GM21526 (cell line): ENCODE results near the gene LIPG.
A peak's percentile ranks its signal among the peaks of the same experiment; 100 is the strongest.
"Not testable (repeated sequence)": the region's sequence is repeated elsewhere in the genome, so short reads cannot be mapped to it uniquely, and the experiment has no call there.

Source experiments
- ATAC-seq: cut with Tn5 transposase; IDR thresholded peaks from one replicate; pipeline ENCODE4 v1.9.1; 2021; ENCODE audit warnings: moderate library complexity; ENCODE audit not compliant: unreplicated experiment, low FRiP score

The LIPG gene

DNA sequence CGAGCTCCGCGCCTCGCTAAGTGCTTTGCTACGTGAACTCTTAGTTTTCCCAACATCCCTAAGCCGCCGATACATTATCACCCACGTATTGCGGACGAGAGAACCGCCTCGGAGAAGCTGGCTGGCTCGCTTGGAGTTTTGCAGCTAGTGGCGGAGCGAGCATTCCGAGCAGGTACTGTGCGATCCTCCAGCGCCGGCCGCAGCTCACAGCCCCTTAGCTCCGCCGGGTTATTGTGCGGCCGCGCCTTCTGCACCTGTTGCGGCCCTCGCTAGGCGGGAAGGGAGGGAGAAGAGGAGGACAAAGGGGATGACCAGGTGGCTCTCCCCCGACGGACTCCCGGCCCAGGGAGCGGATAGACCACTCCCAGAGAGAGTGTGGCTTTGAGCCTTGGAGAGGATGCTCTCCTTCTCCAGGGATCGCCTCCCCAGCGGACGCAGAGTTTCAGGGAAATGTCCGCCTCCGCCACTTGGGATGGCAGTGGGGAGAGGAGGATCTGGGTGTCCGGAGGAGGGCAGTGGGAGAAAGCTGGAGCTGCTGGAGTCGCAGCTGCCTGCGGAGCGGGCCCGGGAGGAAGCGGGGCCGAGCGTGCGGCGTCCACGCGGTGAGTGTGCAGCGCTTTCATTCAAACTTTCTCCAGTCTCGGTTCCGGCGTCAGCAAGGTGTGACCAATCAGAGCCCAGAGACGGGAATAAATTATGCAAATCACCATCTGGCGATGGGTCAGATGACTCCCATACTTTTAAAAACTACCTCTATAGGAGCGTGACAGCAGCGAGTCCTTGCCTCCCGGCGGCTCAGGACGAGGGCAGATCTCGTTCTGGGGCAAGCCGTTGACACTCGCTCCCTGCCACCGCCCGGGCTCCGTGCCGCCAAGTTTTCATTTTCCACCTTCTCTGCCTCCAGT is at the start of gene LIPG:
LIPG (plus strand) TSS at position 769 of the 905 bp plus-strand sequence. CDS start 252 bp downstream, outside the sequence.
- ATAC-seq, result peak; percentile 64

DNA sequence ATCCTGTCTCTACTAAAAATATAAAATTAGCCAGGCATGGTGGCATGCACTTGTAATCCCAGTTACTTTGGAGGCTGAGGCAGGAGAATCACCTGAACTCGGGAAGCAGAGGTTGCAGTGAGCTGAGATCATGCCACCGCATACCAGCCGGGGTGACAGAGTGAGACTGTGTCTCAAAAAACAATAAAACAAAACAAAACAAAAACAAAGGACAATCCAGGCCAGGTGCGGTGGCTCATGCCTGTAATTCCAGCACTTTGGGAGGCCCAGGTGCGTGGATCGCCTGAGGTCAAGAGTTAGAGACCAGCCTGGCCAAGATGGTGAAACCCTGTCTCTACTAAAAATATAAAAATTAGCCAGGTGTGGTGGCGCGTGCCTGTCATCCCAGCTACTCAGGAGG is 49.0 kb upstream of the LIPG start:
- ATAC-seq, result not testable (repeated sequence)

DNA sequence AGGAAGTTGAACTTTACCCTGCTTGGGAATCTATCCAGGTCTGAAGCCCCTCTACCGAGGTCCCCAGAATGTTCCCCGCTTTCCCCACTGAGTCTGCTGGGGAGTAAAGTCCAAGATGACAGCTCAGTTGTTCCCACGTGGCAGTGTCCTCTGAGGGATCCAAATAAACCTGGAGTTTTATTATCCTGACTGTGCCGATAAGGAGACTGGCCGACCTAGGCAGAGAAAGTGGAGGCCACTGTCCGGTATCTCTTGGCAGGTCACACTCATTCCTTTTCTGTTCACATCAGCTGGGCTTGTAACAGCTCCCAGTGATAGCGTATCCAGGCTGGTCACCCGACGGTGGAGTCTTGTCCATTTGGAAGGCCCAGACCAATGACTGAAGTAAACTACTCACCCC is 47.3 kb upstream of the LIPG start:
- no peak for ATAC-seq

DNA sequence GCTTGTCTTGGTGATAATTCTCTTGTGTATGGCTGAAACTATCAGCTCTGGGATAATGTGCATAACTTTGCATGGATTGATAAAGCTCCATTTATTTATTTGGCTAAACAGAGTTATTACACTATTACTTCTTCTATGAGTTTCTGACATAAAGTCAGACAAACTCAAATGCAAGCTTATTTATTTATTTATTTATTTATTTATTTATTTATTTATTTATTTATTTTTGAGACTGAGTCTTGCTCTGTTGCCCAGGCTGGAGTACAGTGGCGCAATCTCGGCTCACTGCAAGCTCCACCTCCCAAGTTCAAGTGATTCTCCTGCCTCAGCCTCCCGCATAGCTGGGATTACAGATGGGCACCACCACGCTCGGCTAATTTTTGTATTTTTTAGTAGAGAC is 46.9 kb upstream of the LIPG start:
- not testable (repeated sequence) for ATAC-seq

DNA sequence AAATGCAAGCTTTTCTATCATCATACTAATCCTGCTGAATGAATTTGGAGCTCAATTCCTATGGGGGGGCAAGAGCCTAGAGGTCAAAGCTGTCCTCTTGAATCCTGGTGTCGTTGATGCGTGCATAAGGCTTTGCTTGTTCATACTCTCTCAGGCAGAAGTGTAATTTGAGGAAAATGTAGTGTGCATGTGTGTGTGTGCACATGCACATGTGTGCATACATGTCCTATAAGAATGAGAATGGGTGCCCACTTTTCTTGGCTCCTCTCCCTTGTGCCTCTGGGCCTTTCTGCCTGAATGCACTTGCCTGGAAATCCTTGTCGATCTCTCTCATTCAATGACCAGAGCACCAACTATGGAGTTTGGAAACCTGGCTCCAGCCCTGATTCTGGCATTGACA is 46.3 kb upstream of the LIPG start:
- no peak for ATAC-seq

DNA sequence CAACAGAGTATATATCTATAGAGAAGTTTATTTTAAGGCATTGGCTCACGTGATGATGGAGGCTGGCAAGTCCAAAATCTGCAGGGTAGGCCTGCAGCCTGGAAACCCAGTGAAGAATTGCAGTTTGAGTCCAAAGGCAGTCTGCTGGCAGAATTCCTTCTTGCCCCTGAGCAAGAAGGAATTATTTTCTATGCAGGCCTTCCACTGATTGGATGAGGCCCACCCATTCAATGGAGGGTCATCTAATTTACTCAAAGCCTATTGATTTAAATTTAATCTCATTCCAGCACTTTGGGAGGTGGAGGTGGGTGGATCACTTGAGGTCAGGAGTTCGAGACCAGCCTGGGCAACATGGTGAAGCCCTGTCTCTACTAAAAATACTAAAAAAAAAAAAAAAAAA is 44.4 kb upstream of the LIPG start:
- ATAC-seq, result no peak

DNA sequence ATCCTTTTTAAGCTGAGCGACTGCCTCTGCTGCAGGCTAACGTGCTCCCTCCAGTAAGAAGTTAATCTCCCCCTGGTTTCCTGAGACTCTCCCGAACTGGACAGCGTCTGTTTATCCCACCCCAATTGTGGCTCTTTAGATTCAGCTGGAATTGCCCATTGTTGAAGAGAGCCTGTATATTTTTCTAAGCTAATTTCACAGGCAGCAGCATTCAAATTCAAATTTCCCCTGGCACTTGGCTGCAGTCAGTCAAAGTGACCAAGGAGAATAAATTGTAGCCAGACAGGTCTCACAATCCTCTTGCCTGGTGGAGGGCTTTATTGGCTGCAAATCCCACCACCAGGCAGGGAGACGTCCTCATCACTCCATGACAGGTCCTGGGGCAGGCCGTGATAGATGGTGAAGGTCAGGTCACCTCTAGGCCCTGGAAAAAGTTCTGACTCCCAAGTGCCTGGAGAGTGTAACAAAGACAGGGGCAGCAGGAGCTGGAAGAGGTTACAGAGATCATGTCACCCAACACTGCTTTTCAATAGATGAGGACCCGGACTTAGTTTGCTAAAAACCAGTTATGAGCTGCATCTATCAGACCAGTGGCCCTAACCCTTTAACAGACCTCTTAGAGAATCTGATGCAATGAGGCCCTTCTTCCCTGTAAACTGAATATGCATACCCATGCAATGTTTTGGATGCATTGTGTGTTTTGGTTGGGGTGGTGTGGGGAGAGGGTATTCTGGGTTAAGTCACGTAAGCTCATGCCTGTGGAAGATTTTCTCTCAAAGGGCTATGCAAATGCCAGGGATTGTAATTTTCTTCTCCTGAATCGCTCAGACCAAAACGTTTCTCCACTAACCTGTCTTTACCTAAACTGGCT is 42.5 kb upstream of the LIPG start:
- ATAC-seq, result no peak

DNA sequence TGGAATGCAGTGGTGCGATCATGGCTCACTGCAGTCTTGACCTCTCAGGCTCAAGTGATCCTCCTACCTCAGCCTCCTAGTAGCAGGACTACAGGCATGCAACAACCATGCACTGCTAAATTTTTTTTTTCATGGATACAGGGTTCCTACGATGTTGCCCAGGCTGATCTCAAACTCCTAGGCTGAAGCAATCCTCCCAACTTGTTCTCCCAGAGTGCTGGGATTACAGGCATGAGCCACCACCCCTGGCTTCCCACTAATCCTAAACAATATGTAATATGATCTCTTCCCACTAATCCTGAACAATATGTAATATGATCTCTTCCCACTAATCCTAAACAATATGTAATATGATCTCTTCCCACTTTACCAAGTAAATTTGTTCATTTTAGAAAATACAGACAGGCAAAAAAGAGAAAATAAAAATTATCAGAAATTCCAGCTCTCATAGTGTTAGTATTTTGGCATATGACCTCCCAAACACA is 41.2 kb upstream of the LIPG start:
- no peak for ATAC-seq

DNA sequence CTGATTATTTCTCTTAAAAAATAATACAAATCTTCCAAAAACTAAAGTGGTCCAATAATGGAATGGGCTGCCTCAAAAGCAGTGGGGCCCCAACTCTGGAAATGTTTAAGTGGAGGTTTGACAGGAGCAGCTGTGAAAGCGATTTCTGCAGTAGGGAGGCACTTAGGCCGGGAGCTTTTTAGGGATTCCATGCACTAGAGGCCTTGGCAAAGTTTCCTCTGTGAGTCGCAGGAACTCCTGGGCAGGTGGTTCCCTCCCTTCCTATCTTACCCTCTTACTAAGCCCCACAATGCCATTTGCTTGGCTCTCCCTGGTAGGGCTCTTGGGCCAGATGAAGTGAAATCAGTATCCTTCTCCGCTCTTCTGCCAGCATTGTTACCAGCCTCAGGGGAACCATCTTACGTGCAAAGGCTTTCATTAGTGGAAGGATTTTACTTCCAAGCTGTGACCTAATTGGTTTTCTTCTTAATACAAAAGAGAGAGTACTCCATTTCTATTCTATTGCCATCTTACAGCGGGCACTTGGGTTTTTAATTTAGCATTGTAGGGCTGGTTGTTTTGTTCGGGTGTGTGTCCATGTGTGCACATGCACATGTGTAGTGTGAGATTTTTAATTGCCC is 40.5 kb upstream of the LIPG start:
- no peak for ATAC-seq

DNA sequence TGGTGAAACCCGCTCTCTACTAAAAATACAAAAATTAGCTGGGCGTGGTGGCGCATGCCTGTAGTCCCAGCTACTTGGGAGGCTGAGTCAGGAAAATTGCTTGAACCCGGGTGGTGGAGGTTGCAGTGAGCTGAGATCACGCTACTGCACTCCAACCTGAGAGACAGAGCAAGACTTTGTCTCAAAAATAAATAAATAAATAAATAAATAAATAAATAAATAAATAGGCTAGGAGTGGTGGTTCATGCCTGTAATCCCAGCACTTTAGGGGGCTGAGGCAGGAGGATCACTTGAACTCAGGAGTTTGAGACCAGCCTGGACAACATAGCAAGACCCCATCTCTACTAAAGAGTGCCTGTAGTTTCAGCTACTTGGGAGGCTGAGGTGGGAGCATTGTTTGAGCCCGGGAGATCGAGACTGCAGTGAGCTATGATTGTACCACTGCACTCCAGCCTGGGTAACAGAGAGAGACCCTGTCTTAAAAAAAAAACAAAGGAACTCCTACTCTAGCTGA is 38.2 kb upstream of the LIPG start:
- not testable (repeated sequence) for ATAC-seq

DNA sequence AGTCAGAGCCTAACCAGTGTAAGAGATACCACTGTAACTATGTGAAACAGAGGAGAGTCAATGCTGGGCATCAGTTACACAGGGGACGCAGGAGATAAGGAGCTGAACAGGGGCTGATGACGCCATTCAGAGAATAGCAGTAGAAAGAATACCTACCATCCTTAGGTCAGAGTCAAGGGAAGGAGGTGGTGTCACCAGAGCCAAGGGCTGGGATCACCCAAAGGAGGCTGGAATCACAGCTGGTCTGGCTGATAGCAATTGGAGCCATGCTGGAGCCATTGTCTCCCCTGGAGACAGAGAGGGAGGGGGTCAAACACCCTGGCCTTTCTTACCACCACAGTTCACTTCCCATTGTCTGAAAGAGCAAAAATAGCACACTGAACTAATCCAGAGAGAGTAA is 37.5 kb upstream of the LIPG start:
- ATAC-seq, result no peak

DNA sequence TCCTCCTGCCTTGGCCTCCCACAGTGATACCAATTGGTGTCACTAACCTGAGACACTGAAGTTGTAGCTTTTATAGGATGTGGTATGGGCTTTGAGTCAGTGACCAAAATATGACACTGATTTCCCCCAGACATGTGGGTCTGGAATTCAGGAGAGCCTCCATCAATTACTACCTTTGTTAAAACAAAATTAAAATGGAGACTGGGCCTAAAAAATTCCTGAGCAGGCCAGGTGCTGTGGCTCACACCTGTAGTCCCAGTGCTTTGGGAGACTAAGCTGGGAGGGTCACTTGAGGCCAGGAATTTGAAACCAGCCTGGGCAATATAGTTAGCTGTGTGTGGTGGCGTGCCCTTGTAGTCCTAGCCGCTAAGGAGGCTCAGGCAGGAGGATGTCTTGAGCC is 36.9 kb upstream of the LIPG start:
- ATAC-seq, result no peak

DNA sequence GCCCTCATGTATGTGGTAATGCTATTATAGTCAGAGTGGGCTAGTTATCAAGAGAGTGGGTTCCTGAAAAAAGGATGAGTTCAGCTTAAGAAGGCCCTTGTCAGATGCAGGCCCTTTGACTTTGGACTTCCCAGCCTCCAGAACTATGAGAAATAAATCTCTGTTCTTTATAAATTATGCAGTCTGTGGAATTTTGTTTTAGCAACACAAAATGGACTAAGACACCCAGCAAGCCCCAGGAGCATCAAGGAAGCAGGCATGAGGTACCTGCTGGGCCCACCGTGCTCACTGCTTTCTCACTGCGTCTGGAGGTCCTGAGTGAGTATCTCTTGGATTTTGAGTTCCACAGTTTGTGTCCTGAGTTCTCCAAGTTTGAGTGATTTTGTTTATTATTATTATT is 35.9 kb upstream of the LIPG start:
- no peak for ATAC-seq

DNA sequence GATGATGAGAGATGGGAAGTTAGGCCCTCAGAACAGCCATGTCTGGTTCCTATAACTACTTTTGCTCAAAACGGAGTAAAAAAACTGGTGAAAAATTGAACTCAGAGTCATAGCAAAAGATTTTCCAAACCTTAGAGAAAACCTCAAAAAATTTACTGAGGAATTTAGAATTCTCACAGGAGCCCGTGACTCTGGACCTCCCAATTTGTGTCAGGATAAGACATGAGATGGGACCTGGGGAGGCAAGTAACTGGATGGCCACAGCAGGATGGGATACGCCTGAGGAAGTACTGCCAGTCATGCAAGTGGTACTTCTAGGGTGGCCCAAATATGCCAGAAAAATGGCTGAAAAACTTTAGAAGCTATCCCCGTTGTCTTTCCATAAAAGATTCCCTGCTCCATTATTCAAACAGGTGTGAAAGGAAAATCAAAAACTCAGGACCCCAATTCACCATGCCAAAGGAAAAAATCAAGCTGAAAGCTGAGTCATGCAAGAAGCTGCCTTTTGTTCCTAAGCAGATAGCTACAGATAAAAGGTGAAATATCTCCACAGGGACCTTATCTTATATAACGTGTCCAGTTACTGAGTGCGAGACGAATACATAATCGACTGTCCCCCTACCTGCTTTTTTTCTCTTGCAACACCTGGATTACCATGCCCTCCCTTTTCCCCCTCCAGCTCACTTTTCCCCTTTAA is 34.1 kb upstream of the LIPG start:
- no peak for ATAC-seq

DNA sequence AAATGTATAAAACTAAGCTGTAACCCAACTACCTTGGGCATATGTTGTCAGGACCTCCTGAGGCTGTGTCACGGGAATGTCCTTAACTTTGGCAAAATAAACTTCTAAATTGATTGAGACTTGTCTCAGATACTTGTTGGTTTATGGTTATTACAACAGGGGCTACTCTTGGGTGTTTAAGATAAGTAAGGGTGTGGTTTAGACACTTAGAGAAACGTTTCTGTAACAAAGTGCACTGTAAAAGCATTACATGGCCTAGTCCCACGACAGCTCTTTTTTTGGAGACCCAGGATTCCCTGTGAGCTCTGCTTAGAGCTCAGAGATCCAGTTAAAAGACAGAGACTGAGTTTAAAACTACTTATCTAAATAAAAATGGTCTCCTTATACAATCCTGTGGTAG is 32.3 kb upstream of the LIPG start:
- no peak for ATAC-seq

DNA sequence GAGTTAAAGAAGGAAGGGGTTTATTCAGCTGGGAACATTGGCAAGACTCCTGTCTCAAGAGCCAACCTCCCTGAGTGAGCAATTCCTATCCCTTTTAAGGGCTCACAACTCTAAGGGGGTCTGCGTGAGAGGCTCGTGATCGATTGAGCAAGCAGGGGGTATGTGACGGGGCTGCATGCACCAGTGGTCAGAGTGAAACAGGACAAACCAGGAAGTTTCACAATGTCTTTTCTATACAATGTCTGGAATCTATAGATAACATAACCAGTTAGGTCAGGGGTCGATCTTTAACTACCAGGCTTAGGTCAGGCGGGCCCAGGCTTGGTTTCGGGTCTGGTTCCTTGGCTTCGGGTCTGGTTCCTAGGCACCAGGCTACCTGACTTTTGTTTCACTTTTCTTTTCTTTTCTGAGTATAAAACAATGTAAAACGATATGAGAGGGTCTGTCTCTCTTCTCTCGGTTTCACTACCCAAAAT is 30.1 kb upstream of the LIPG start:
- no peak for ATAC-seq

DNA sequence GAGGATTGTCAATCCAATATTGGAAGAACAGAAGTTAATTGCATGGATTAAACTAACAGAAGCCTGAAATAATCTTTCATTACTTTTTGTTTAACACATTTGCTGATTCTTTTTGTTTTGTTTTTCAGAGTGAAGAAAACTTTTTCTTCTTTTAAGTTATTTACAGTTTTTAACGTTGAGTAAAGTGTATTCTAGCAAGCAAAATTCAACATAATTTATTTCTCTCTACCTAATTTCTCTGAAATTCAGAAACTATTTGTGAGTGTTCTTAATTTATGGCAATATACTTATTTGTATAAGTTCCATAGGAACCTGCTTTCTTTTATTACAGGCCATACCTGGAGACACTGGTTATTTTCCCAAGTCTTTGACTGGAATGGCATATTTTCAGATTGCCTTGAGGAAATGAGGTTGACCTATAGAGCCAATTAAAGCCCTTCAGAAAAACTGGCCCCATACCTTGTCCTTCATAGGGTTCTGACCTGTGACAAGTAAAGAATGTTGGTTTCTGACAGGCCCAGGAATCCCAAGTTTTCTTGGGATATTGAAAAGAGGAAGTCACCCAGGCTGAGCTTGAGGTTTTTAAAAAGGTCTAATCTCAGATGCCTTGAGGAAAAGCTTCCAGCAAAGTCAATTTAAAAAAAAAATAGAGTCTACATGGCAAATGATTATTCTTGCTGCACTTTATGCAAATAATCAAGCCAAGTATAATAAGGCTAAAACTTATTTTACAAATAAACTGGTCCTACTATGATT is 26.8 kb upstream of the LIPG start:
- no peak for ATAC-seq

DNA sequence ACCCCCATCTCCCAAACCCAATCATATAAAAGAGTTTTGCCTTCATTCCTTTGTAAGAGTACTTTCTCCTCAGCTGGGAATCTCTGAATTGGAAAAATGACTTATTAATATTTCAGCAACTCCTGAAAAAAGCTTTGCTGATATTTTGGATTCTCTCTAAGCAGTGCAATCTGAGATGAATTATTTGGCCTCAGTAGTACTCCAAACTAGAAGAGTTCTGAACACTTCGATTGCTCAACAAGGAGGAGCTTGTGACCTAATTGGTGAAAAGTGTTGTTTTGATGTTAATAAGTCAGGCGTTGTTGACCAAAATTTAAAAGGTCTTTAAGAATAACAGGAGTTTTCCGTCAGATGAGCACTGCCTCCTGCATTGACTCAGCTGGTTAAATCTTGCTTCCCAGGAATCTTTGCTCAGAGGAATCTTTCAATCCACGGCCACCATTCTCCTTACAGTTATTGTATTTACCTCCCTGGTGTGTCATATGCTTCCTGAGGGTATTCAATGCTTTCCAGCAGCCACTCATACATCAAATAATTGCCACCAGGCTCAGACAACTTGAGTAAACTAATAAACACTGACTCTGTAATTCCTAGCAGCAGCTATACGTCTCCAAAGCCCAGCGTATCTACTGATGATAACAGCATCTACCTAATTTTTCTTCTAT is 24.5 kb upstream of the LIPG start:
- ATAC-seq, result no peak

DNA sequence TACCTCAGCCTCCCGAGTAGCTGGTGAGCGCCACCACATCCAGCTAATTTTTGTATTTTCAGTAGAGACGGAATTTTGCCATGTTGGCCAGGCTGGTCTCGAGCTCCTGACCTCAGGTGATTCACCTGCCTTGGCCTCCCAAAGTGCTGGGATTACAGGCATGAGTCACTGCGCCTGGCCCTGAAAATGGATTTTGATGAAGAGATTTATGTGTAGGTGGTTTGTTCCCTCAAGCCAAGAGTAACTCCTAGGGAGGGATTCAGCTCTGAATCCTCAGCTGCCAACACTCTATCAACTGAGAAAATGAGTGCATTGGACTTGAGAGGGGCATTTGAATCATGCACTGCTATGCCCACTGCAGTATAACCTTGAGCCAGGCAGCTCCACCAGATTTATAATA is 17.5 kb upstream of the LIPG start:
- no peak for ATAC-seq
